Measurements from ENCODE around the gene PGS1.

DNA sequence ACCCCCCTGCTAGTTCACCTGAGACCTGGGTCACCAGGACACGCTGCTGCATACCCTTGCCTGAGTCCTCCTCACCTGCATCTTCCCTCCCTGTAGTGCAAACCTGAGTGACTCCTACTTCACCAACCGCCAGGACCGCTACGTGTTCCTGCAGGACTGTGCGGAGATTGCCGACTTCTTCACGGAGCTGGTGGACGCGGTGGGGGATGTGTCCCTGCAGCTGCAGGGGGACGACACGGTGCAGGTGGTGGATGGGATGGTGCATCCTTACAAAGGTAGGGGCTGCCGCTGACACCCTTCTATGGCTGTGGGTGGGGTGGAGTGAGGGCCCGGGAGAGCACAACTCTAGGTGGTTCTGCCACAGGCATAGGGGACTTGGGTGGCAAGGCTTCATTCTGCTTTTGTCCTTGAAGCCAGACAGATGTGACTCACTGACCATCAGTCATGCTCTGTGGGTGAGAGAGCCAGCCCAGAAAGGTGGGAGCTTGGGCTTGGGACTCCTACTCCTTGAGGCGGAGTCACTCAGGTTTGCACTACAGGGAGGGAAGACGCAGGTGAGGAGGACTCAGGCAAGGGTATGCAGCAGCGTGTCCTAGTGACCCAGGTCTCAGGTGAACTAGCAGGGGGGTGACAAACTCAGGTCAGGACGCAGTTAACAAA lies 22.3 kb downstream of the PGS1 start:
- TF ChIP-seq POLR2A (IDR thresholded peaks at IDR 0.05): no peak
- no peak for TF ChIP-seq EP300 (IDR thresholded peaks at IDR 0.05)

Data from ovary (tissue), 1 donor.